Measurements from ENCODE around the gene LRRC59.

- TF ChIP-seq CTCF (IDR thresholded peaks at IDR 0.05; ENCODE audit: low read depth, low read length): no peak
- no peak for TF ChIP-seq EZH2phosphoT487 (IDR thresholded peaks at IDR 0.05; ENCODE audit: low read depth)
Measured at GRCh38 chr17:50444841-50445715, 47.8 kb upstream of the LRRC59 start.

All from OCI-LY3 (cell line).